HepG2 (cell line): ENCODE measurements around the gene ZFYVE28. TPM values are rescaled to one million over a fixed set of nuclear protein-coding genes. Genes with fewer than 3 reads are reported as not detected.

Experiments used
- ATAC-seq: fragments of 200-7000 bp; cut with Tn5 transposase; 3 replicates; pipeline ENCODE4 v1.9.1; 2020; ENCODE audit warnings: mild to moderate bottlenecking, moderate library complexity
- BruUV-seq: library from RNA; stranded (reverse); fragments of 400-500 nt; replicated peaks from 2 replicates; lab custom pipeline; 2021; lab: Mats Ljungman, UMichigan
- CTCF ChIA-PET: fragments of 300-600 bp; formaldehyde crosslinking; extraction: SDS; loops from one replicate; lab custom pipeline; 2021; ENCODE audit warnings: low total read pairs, inconsistent platforms, low intra/inter-chr PET ratio; lab: Yijun Ruan, JAX
- POLR2A ChIA-PET: fragments of 350-600 bp; sonication (Branson Sonifier 250); formaldehyde crosslinking; loops from one replicate; lab custom pipeline; 2020; ENCODE audit warnings: antibody characterized with exemption, inconsistent platforms; lab: Yijun Ruan, JAX
- DNase-seq: peaks from one replicate; pipeline ENCODE4 v3.0.0-alpha.2; 2015; ENCODE audit warnings: low spot score
- FAIRE-seq: peaks from 3 replicates; lab custom pipeline; 2011; peaks lifted over from hg19 to GRCh38; lab: Jason Lieb, UNC
- H2AFZ ChIP-seq: one replicate; pipeline ENCODE4 v1.6.1; 2011; ENCODE audit warnings: low read length, inconsistent platforms
- H3K27ac ChIP-seq: fragments of 300-600 bp; 3 replicates; pipeline ENCODE4 v1.8.0; 2011; ENCODE audit warnings: mixed run types, mild to moderate bottlenecking, mixed read lengths, low read length, inconsistent platforms; ENCODE audit not compliant: insufficient read depth; ENCODE audit errors: extremely low read length
- H3K27me3 ChIP-seq, 2 experiments: fragments of 200-600 bp in 1 of 2; 2 replicates in 1 of 2; 3 replicates in 1 of 2; pipeline versions ENCODE4 v1.6.0 to v1.8.0; 2011; ENCODE audit warnings: low read length in 2 of 2, mild to moderate bottlenecking in 2 of 2, moderate library complexity in 2 of 2, inconsistent platforms in 1 of 2; ENCODE audit not compliant: insufficient read depth in 2 of 2, control insufficient read depth in 1 of 2
- H3K36me3 ChIP-seq, 2 experiments: fragments of 200-600 bp in 1 of 2; replicated peaks in 1 of 2; 2 replicates in 1 of 2; 3 replicates in 1 of 2; pipeline versions ENCODE4 v1.5.1 to v1.8.0; 2011; ENCODE audit warnings: low read length in 2 of 2, inconsistent platforms in 1 of 2; ENCODE audit not compliant: insufficient read depth in 2 of 2, control insufficient read depth in 1 of 2
- H3K4me1 ChIP-seq: 2 replicates; pipeline ENCODE4 v1.5.1; 2012; ENCODE audit warnings: low read length, inconsistent platforms; ENCODE audit not compliant: insufficient read depth
- H3K4me2 ChIP-seq: 2 replicates; pipeline ENCODE4 v1.6.0; 2011; ENCODE audit warnings: low read depth, low read length, inconsistent platforms
- H3K4me3 ChIP-seq, 3 experiments: fragments of 200-600 bp in 1 of 3; sonication (generic), shearing (Covaris generic) in 1 of 3; replicated peaks in 1 of 3; 2 replicates each; pipeline ENCODE4 v1.5.1; 2011 to 2016; ENCODE audit warnings: low read length in 3 of 3, inconsistent platforms in 2 of 3, low read depth in 2 of 3, mild to moderate bottlenecking in 2 of 3, control low read depth in 1 of 3, mixed read lengths in 1 of 3; ENCODE audit not compliant: insufficient read depth in 1 of 3
- H3K79me2 ChIP-seq: one replicate; pipeline ENCODE4 v1.6.1; 2011; ENCODE audit warnings: low read length, inconsistent platforms; ENCODE audit not compliant: insufficient read depth
- H3K9ac ChIP-seq: 2 replicates; pipeline ENCODE4 v1.6.0; 2011; ENCODE audit warnings: mild to moderate bottlenecking, low read depth, low read length, inconsistent platforms; ENCODE audit not compliant: insufficient read depth
- H3K9me3 ChIP-seq: 2 replicates; pipeline ENCODE4 v1.5.1; 2012; ENCODE audit warnings: mild to moderate bottlenecking, low read length
- H4K20me1 ChIP-seq: 2 replicates; pipeline ENCODE4 v1.6.0; 2011; ENCODE audit warnings: inconsistent platforms, mild to moderate bottlenecking, low read length, moderate library complexity; ENCODE audit not compliant: insufficient read depth
- CC2D1A ChIP-seq: sonication (generic); formaldehyde crosslinking; IDR thresholded peaks from 2 replicates; pipeline ENCODE4 v1.8.1; 2023; ENCODE audit warnings: mild to moderate bottlenecking, missing genetic modification reagents
- CENPX ChIP-seq: sonication (generic); formaldehyde crosslinking; IDR thresholded peaks from 2 replicates; pipeline ENCODE4 v1.9.0; 2021; ENCODE audit warnings: mild to moderate bottlenecking, missing genetic modification reagents, moderate library complexity
- FOXC1 ChIP-seq: sonication (generic); formaldehyde crosslinking; IDR thresholded peaks from 2 replicates; pipeline ENCODE4 v1.8.0; 2022; ENCODE audit warnings: mild to moderate bottlenecking, missing genetic modification reagents, borderline replicate concordance
- KMT2A ChIP-seq: sonication (generic); formaldehyde crosslinking; IDR thresholded peaks from 2 replicates; pipeline ENCODE4 v1.4.0; 2020; ENCODE audit warnings: missing genetic modification reagents
- PPARG ChIP-seq: conservative IDR thresholded peaks from 2 replicates; pipeline ENCODE4 v1.6.1; 2016; ENCODE audit warnings: missing biosample characterization, missing genetic modification reagents
- RBFOX2 ChIP-seq: fragments of 200-400 bp; formaldehyde crosslinking; IDR thresholded peaks from 2 replicates; pipeline ENCODE4 v1.6.1; 2017; ENCODE audit warnings: low read depth, mild to moderate bottlenecking, low read length
- RCOR2 ChIP-seq: IDR thresholded peaks from 2 replicates; pipeline ENCODE4 v1.6.1; 2016; ENCODE audit warnings: missing biosample characterization, missing genetic modification reagents
- TBX3 ChIP-seq: fragments of 450-650 bp; IDR thresholded peaks from 2 replicates; pipeline ENCODE4 v1.6.1; 2017; ENCODE audit warnings: antibody characterized with exemption, mild to moderate bottlenecking, inconsistent platforms, borderline replicate concordance
- TMF1 ChIP-seq: sonication (generic); formaldehyde crosslinking; IDR thresholded peaks from 2 replicates; pipeline ENCODE4 v1.8.1; 2022; ENCODE audit warnings: low read depth, missing genetic modification reagents
- ZFP37 ChIP-seq: sonication (generic); formaldehyde crosslinking; IDR thresholded peaks from 2 replicates; pipeline ENCODE4 v1.4.0; 2020; ENCODE audit warnings: missing genetic modification reagents, borderline replicate concordance
- ZMYM4 ChIP-seq: sonication (generic); formaldehyde crosslinking; IDR thresholded peaks from 2 replicates; pipeline ENCODE4 v1.8.1; 2023; ENCODE audit warnings: mild to moderate bottlenecking, missing genetic modification reagents
- ZNF607 ChIP-seq: sonication (generic); formaldehyde crosslinking; IDR thresholded peaks from 2 replicates; pipeline ENCODE4 v1.5.1; 2020; ENCODE audit warnings: missing genetic modification reagents, mild to moderate bottlenecking, borderline replicate concordance
- ZNF781 ChIP-seq: sonication (generic); formaldehyde crosslinking; IDR thresholded peaks from 2 replicates; pipeline ENCODE4 v1.5.1; 2020; ENCODE audit warnings: borderline replicate concordance, mild to moderate bottlenecking, missing genetic modification reagents; ENCODE audit errors: not compliant biosample characterization
- ZSCAN21 ChIP-seq: sonication (generic); formaldehyde crosslinking; IDR thresholded peaks from 2 replicates; pipeline ENCODE4 v1.8.0; 2022; ENCODE audit warnings: mild to moderate bottlenecking, missing genetic modification reagents, moderate library complexity, borderline replicate concordance
- ZSCAN22 ChIP-seq: sonication (generic); formaldehyde crosslinking; IDR thresholded peaks from 2 replicates; pipeline ENCODE4 v1.4.0; 2020; ENCODE audit warnings: mild to moderate bottlenecking, missing genetic modification reagents
- WGBS: methylation state at CpG from one replicate; pipeline ENCODE4 v1.1.6; 2017; ENCODE audit warnings: low lambda C conversion rate; 5-methylcytosine and 5-hydroxymethylcytosine counted together
- in situ Hi-C: cut with HindIII; loops from 2 replicates; pipeline ENCODE4 v1.10.0; 2017; ENCODE audit warnings: low pct_unique_long_range_greater_than_20kb; ENCODE audit not compliant: extremely low pct_ligation_motif_present
- intact Hi-C: fragments of 100-400 bp; cut with micrococcal nuclease; formaldehyde crosslinking; loops from one replicate; pipeline ENCODE4 v1.10.0; 2022; ENCODE audit not compliant: unreplicated experiment
- polyA plus RNA-seq, 8 experiments: library from polyadenylated mRNA; depleted of rRNA in 3 of 8; stranded (reverse) in 7 of 8; unstranded in 1 of 8; fragments of >200 nt; fragmentation: Illumina TruSeq in 4 of 8; extraction: Trizol in 4 of 8; gene quantifications; 2 replicates each; pipeline versions ENCODE4 v1.2.1 to v1.2.3, GENCODE V29; 2011 to 2016; ENCODE audit warnings: low read depth in 4 of 8, missing spikeins in 1 of 8, mixed read lengths in 1 of 8; ENCODE audit not compliant: insufficient read depth in 1 of 8
- total RNA-seq, 5 experiments: library from RNA; depleted of rRNA; stranded (reverse); fragments of >200 nt; fragmentation: Illumina TruSeq; extraction: Trizol; gene quantifications; 2 replicates each; pipeline ENCODE4 v1.2.3, GENCODE V29; 2016; ENCODE audit warnings: low read depth in 1 of 5

Gene ZFYVE28
- total and polyA plus RNA-seq, 2 of the 13 experiments (the other 11 are each of a cell fraction or from before 2014, with no cell fraction given) = 0.12 to 0.22 TPM

GRCh38 chr4:2248821-2249261, 169.6 kb downstream of the ZFYVE28 start:
- in situ Hi-C loops (no loop called here), intact Hi-C loops (loop anchor here (10.0 kb wide), 1 partner anchor 216 kb away; the partner anchor contains the start of gene RNF4)
- Histone ChIP-seq H3K79me2 (no peaks in the 10 kb centered on the region), H3K9me3 (no peaks in the 10 kb centered on the region), H3K4me3 (no peak overlapping the region), H3K9ac (no peak overlapping the region), H3K4me2 (no peak overlapping the region), H3K27ac (no peak overlapping the region), H4K20me1 (no peaks in the 10 kb centered on the region), H2AFZ (no peak overlapping the region)
- POLR2A ChIA-PET = no interaction called here
- no peak for FAIRE-seq
- TF ChIP-seq ZSCAN21 (CRISPR knock-in tag) (no peak), KMT2A (CRISPR knock-in tag) (no peak), TMF1 (CRISPR knock-in tag) (no peak), RBFOX2 (0 out of 2 replicates have a peak, but pooled peaks have one; percentile 40), ZNF607 (CRISPR knock-in tag) (no peak), CC2D1A (CRISPR knock-in tag) (no peak)
- TF ChIP-seq, all 625 proteins: peak for 1
- no peaks in the 10 kb centered on the region for H3K27me3 ChIP-seq
- DNase-seq (no peak), ATAC-seq (no peak)
- CTCF ChIA-PET = no interaction called here
- WGBS = 87% methylated on average over 10 of the region's 10 CpGs
- H3K4me1 ChIP-seq = peaks cover 24% of the 10 kb centered on the region
- H3K36me3 ChIP-seq = peaks cover 0 to 6% of the 10 kb centered on the region in 2 experiments; a peak in 3 of 5 replicates
- no TSS peak for BruUV-seq

- Histone ChIP-seq H3K27me3 (no peaks in the 10 kb centered on the region), H3K27ac (no peak overlapping the region), H2AFZ (no peak overlapping the region), H3K4me2 (no peak overlapping the region), H3K4me3 (no peak overlapping the region), H3K4me1 (peaks cover 30% of the 10 kb centered on the region), H3K9me3 (no peaks in the 10 kb centered on the region), H3K9ac (no peak overlapping the region), H3K79me2 (no peaks in the 10 kb centered on the region), H4K20me1 (no peaks in the 10 kb centered on the region), H3K36me3 (peaks cover 0 to 4% of the 10 kb centered on the region in 2 experiments; a peak in 2 of 5 replicates)
- intact Hi-C loops = loop anchor here (10.0 kb wide), 1 partner anchor 217 kb away; the partner anchor contains the start of gene RNF4
- ATAC-seq = no peak; the same call in 1 of the 3 replicates
- CTCF ChIA-PET = no interaction called here
- FAIRE-seq = no peak
- in situ Hi-C loops = no loop called here
- DNase-seq = no peak
- no TSS peak for BruUV-seq
- POLR2A ChIA-PET = no interaction called here
- WGBS = 98% methylated on average over 5 of the region's 21 CpGs
- TF ChIP-seq PPARG (CRISPR knock-in tag) (no peak), CENPX (CRISPR knock-in tag) (no peak), ZNF781 (CRISPR knock-in tag) (no peak), RCOR2 (CRISPR knock-in tag) (no peak), TBX3 (no peak), ZMYM4 (CRISPR knock-in tag) (no peak), ZFP37 (CRISPR knock-in tag) (no peak), ZSCAN22 (no peak), FOXC1 (CRISPR knock-in tag) (no peak)
Measured at GRCh38 chr4:2248044-2248780, 170.2 kb downstream of the ZFYVE28 start.
